Muscle of leg (tissue), 16 donors: ENCODE measurements around the gene RAB3IP. TPM values are rescaled to one million over a fixed set of nuclear protein-coding genes. Genes with fewer than 3 reads are reported as not detected.

Source experiments
- DNase-seq: peaks from one replicate; pipeline ENCODE4 v3.0.0; 2013
- H3K27ac ChIP-seq: one replicate; pipeline ENCODE4 v1.5.1; 2013; ENCODE audit warnings: mild to moderate bottlenecking, low read length, control low read depth
- H3K27me3 ChIP-seq: one replicate; pipeline ENCODE4 v1.6.1; 2013; ENCODE audit warnings: low read length; ENCODE audit not compliant: control insufficient read depth, insufficient read depth
- H3K36me3 ChIP-seq: one replicate; pipeline ENCODE4 v1.6.1; 2013; ENCODE audit warnings: low read length; ENCODE audit not compliant: control insufficient read depth, insufficient read depth
- H3K4me1 ChIP-seq: one replicate; pipeline ENCODE4 v1.6.1; 2013; ENCODE audit warnings: low read length; ENCODE audit not compliant: control insufficient read depth, insufficient read depth
- H3K4me3 ChIP-seq: one replicate; pipeline ENCODE4 v1.5.1; 2013; ENCODE audit warnings: low read length, control low read depth
- H3K9me3 ChIP-seq: replicated peaks from 2 replicates; pipeline ENCODE4 v1.6.1; 2013; ENCODE audit warnings: low read depth, low read length; ENCODE audit not compliant: control insufficient read depth
- WGBS: methylation state at CpG from one replicate; pipeline ENCODE4 v1.1.5; 2013; ENCODE audit warnings: missing lambda C conversion rate; ENCODE audit not compliant: insufficient coverage; 5-methylcytosine and 5-hydroxymethylcytosine counted together
- long read RNA-seq, 11 donors: transcript quantifications; one replicate each; lab custom pipeline, GENCODE V29; 2026
- polyA plus RNA-seq, 8 donors: library from polyadenylated mRNA; unstranded; fragments of 120-200 nt; gene quantifications; one replicate each; pipeline versions ENCODE4 v1.2.1 to v1.2.3, GENCODE V29; 2013; ENCODE audit warnings: inconsistent platforms in 1 of 8, low replicate concordance in 1 of 8; ENCODE audit not compliant: insufficient read length in 8 of 8, insufficient read depth in 1 of 8
- total RNA-seq: library from RNA; stranded (reverse); fragments of 120-200 nt; gene quantifications from one replicate; pipeline ENCODE4 v1.2.4, GENCODE V29; 2013

The RAB3IP gene, protein sequence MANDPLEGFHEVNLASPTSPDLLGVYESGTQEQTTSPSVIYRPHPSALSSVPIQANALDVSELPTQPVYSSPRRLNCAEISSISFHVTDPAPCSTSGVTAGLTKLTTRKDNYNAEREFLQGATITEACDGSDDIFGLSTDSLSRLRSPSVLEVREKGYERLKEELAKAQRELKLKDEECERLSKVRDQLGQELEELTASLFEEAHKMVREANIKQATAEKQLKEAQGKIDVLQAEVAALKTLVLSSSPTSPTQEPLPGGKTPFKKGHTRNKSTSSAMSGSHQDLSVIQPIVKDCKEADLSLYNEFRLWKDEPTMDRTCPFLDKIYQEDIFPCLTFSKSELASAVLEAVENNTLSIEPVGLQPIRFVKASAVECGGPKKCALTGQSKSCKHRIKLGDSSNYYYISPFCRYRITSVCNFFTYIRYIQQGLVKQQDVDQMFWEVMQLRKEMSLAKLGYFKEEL
- 9.8 TPM for total RNA-seq
- polyA plus RNA-seq = 10 to 100 TPM in 2 of 8 donors, 1 to 10 TPM in 6; 6.5 to 11.2 (median 8.5) TPM
- long read RNA-seq, donor 1 = 0 reads
- long read RNA-seq, donor 2 = 0 reads
- long read RNA-seq, donor 3, partial matches to known transcripts = 0 of 1 reads
- long read RNA-seq, donor 3, other reads (novel, unspliced or antisense) = 0 of 1 reads
- long read RNA-seq, donor 4 = 0 reads
- long read RNA-seq, donor 5, partial matches to known transcripts = 0 of 4 reads
- long read RNA-seq, donor 5, other reads (novel, unspliced or antisense) = 0 of 4 reads
- long read RNA-seq, donor 6, partial matches to known transcripts = 0 of 4 reads
- long read RNA-seq, donor 6, other reads (novel, unspliced or antisense) = 0 of 4 reads
- long read RNA-seq, donor 7 = 0 reads
- long read RNA-seq, donor 8, partial matches to known transcripts = 0 of 1 reads
- long read RNA-seq, donor 8, other reads (novel, unspliced or antisense) = 0 of 1 reads
- long read RNA-seq, donor 9, partial matches to known transcripts = 0 of 2 reads
- long read RNA-seq, donor 9, other reads (novel, unspliced or antisense) = 0 of 2 reads
- long read RNA-seq, donor 10, partial matches to known transcripts = 0 of 4 reads
- long read RNA-seq, donor 10, other reads (novel, unspliced or antisense) = 0 of 4 reads
- long read RNA-seq, donor 11 = 0 reads

DNA sequence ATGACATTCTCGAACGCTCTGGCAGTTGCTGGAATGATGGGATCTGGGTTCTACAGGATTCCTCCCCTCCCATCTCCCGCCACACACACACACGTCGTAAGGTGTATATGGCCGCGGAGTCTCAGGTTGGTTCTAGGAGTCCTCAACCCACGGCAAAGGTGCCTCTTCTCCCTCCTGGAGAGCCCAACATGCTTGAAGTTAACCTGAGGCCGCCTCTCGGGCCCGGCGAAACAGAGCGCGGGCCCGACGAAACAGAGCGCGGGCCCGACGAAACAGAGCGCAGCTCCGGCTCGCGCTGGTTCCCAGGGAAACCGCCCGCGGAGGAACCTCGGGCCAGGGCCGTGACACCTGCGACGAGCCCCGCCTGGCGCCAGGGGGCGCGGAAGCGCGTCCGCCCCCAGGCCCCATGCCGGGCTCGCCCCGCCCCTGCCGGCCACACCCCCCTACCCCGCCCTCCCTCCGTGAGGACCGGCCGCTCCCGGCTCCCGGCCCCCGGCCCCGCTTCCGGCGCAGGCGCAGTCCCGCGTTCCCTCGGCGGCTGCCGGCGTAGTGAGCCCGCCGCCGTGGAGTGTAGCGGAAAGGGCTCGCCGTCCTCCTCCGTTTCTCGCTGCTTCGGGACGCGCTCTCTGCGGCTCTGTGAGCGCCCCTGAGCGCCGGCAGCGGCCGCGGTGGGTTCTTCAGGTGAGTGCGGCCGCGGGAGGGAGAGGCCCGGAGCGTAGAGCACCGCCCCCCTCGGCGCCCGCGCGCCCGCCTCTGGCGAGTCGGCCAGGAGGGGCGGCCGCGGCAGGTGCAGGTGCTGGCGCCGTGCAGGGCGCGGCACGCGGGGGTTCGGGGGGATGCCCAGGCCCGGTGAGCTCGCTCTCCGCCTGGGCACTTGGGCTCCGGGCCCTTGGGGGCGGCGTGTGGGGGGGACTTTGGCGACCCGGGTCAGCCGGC lies at the start of gene RAB3IP:
Gene RAB3IP, plus strand, starts transcription at position 510 of the 936 bp plus-strand sequence. CDS start 16,549 bp downstream, outside the sequence.
- peaks cover 10% of the 10 kb centered on the region for H3K27me3 ChIP-seq
- DNase-seq = peak; percentile 91
- no peaks in the 10 kb centered on the region for H3K9me3 ChIP-seq
- WGBS = under 1% methylated on average over 91 of the region's 110 CpGs
- peaks cover 3% of the 10 kb centered on the region for H3K4me1 ChIP-seq
- H3K27ac ChIP-seq = no peak within 1 kb of the TSS
- no peaks in the 10 kb centered on the region for H3K36me3 ChIP-seq
- H3K4me3 ChIP-seq = peak within 1 kb of the TSS; percentile 67

DNA sequence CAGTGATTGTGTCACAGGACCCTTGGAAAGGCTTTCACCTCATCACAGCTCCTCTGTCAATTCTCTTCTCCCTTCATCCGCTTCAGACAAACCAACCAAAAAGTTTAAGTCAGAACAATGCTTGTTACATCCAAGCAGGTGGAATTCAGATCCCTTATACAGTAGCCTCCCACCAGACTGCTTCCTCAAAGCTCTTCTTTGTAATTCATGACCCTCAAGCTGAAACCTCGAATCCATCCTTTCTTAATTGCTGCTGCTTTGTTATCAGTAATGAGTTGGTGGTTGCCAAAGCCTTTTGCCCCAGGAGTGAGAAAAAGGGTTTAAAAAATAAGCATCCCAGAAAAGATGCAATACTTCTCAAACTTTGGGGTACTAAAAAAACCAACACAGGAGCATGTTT lies 49.0 kb upstream of the RAB3IP start:
- Histone ChIP-seq H3K4me3 (no peak overlapping the region), H3K27me3 (no peaks in the 10 kb centered on the region), H3K36me3 (no peaks in the 10 kb centered on the region), H3K9me3 (no peaks in the 10 kb centered on the region), H3K4me1 (peaks cover 31% of the 10 kb centered on the region), H3K27ac (peak overlapping the region; percentile 45)
- no CpG with 5 or more reads among the region's 2 CpGs for WGBS
- no peak for DNase-seq

DNA sequence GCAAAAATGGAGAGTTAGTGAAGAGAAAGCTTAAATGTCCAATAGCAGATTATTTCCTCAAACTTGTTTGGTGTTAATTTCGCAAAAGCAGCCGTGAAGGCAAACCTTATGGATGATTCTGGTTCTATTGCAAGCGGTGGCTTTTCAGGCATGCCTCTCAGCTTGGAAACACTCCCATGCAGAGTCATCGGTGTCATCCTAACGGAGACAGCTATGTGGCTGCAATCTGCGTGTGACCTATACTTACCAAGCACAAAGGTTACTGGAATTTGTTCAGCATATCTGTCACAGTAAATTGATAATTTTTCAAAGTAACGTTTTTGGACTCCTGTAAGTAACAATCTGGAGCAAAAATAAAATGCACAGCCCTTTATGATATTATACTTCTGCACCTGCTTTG lies 44.5 kb upstream of the RAB3IP start:
- no peaks in the 10 kb centered on the region for H3K9me3 ChIP-seq
- DNase-seq = no peak
- peaks cover 12% of the 10 kb centered on the region for H3K4me1 ChIP-seq
- no peaks in the 10 kb centered on the region for H3K27me3 ChIP-seq
- 82% methylated on average over 5 of the region's 7 CpGs for WGBS
- no peak overlapping the region for H3K4me3 ChIP-seq
- no peak overlapping the region for H3K27ac ChIP-seq
- H3K36me3 ChIP-seq = no peaks in the 10 kb centered on the region

DNA sequence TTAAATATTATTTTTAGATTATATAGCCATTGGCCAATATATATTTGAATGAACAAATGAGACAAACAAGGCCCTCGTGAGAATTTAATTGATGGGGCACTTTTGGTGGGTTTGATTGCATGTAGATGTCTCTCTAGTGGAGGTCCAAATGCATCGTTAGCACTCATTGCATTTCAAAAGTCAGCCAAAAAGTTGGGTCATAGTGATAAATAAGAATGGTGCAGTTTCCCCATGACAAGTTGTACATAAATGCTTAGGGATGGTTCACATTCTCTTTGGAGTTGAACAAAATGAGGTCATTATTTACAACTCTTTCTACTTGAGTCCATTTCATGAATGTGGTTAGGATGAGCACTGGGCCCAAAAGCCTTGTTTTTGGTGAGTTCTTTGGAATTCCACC lies 40.6 kb upstream of the RAB3IP start:
- H3K36me3 ChIP-seq = no peaks in the 10 kb centered on the region
- no CpG with 5 or more reads among the region's 2 CpGs for WGBS
- H3K4me3 ChIP-seq = peak overlapping the region; percentile 35
- H3K4me1 ChIP-seq = peaks cover 5% of the 10 kb centered on the region
- H3K27me3 ChIP-seq = no peaks in the 10 kb centered on the region
- H3K9me3 ChIP-seq = no peaks in the 10 kb centered on the region
- DNase-seq = no peak
- H3K27ac ChIP-seq = peak overlapping the region; percentile 32

DNA sequence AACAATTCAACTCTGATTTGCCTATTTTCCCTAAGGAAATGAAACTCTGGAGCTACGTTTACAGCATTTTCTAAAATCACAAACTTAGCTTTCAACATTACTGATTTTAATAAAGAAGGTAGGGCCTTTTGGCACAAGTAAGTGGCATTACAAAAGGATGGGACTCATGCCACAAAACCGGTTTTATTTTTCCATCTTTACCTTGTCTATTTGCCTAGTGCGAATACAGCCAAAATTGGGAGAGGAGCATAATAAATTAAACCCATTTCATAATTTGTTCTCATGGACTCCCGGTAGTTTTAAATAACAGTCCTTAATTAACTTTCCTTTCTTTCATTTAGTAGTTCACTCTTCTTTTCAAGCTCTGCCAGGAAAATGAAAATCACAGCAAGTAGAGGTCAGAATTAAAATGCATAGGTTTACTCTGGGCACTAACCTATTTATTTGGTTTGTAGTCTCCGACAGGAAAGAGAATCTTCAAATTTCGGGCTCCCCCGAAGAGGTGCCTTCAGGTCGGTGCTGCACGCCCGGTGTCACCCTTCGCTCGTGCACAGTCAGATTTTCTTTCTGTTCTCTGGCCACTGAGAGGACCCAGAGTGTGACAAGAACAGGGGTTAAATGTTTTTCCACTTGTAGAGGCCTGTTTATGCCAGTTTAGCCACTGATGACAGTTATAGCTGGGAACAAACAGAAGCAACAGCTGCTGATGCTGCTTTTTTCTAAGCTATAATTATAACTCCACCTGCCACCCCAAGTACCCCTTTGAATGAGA lies 39.7 kb upstream of the RAB3IP start, which contains the start of gene BEST3:
Gene BEST3, minus strand, starts transcription at position 535 of the 772 bp plus-strand sequence. CDS start 1,505 bp downstream, outside the sequence.
- peak within 1 kb of the TSS; percentile 32 for H3K27ac ChIP-seq
- peak within 1 kb of the TSS; percentile 35 for H3K4me3 ChIP-seq
- WGBS = 69% methylated on average over 8 of the region's 12 CpGs
- no peaks in the 10 kb centered on the region for H3K27me3 ChIP-seq
- H3K4me1 ChIP-seq = peaks cover 5% of the 10 kb centered on the region
- H3K9me3 ChIP-seq = no peaks in the 10 kb centered on the region
- H3K36me3 ChIP-seq = no peaks in the 10 kb centered on the region
- DNase-seq = peak; percentile 76

DNA sequence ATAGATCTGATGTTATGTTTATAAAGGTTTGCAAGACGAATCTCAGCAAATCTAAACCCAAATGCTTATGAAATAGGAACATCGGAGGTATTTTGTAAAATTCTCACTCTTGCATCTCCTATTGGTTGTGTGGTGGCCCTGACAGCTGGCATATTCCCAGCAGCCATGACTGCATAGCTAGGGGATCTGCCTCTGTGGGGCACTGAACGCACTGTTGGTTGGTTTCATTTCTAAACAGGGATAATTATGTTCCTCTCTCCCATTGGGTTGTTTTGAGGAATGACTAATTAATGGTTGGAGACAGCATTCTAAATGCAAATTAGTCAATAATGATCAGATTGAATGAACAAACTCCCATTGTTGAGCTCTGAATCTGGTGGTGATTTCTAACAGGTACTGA lies 36.8 kb upstream of the RAB3IP start:
- no peaks in the 10 kb centered on the region for H3K9me3 ChIP-seq
- H3K4me3 ChIP-seq = no peak overlapping the region
- WGBS = no CpG with 5 or more reads among the region's 3 CpGs
- no peak for DNase-seq
- H3K4me1 ChIP-seq = peaks cover 5% of the 10 kb centered on the region
- H3K27me3 ChIP-seq = no peaks in the 10 kb centered on the region
- H3K27ac ChIP-seq = no peak overlapping the region
- H3K36me3 ChIP-seq = no peaks in the 10 kb centered on the region

DNA sequence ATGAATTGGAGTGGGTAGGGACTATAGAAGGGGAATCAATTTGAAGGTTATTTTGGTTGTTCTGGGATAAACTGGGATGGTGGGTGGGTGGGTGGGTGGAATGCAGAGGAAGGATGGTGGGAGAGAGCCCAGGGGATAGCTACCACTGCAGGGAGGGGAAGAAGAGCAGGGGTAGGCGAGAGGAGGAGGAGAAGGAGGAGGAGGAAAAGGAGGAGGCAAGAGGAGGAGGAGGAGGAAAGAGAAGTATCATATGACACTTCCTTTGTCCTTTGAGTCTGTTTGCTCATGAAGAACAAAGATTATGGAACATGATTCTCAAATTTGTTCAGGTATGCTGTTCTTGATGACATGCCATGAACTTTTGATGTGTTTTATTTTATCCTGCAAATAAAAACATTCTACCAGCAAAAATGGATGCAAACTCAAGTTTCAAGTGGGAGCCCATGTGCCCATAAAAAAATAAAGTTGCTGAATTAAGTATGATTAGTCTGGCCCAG lies 35.5 kb upstream of the RAB3IP start:
- H3K36me3 ChIP-seq = no peaks in the 10 kb centered on the region
- no peaks in the 10 kb centered on the region for H3K27me3 ChIP-seq
- no peak overlapping the region for H3K27ac ChIP-seq
- H3K9me3 ChIP-seq = no peaks in the 10 kb centered on the region
- 43% methylated on average over 1 of the region's 1 CpG for WGBS
- no peak overlapping the region for H3K4me3 ChIP-seq
- H3K4me1 ChIP-seq = peaks cover 5% of the 10 kb centered on the region
- no peak for DNase-seq

DNA sequence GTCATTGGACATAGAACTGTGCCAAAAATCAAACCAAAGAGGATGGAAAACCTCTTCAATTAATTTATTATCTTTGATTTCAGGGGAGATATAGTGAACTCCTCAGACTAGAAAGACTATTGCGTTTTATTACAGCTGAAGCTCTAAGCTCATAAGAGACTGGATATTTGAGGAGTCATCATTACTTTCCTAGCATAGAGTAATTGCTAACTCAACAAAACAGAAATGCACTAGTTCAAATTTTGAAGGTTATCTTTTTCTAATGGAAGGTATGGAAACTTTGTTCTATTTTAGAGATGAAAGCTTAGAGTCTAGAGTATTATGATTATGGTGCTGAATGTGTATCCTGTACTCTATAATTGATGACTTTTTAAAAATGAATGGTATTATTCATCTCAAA lies 34.3 kb upstream of the RAB3IP start:
- WGBS = no CpG with 5 or more reads among the region's 1 CpG
- DNase-seq = no peak
- Histone ChIP-seq H3K4me3 (no peak overlapping the region), H3K36me3 (no peaks in the 10 kb centered on the region), H3K27me3 (no peaks in the 10 kb centered on the region), H3K27ac (no peak overlapping the region), H3K4me1 (peaks cover 5% of the 10 kb centered on the region), H3K9me3 (no peaks in the 10 kb centered on the region)
